ENCODE results near the gene ABCA12. TPM values are rescaled to one million over a fixed set of nuclear protein-coding genes. Genes with fewer than 3 reads are reported as not detected.

ABCA12 gene
- polyA plus RNA-seq (2012; ENCODE audit: insufficient read length, low read depth): not detected

GRCh38 chr2:215138479-215138878 lies at the start of gene ABCA12:
Gene ABCA12 (minus strand): TSS chr2:215138626. CDS start chr2:215138208, 418 bp downstream.
- no peak for TF ChIP-seq REST (IDR thresholded peaks at IDR 0.05; ENCODE audit: insufficient read depth in 1 of 2, low read depth in 2 of 2, low read length in 2 of 2)
- no peak for TF ChIP-seq POLR2AphosphoS5 (IDR thresholded peaks at IDR 0.05; ENCODE audit: low read depth, low read length)
- TF ChIP-seq FOXP2 (optimal IDR thresholded peaks at IDR 0.05; ENCODE audit: borderline replicate concordance, extremely low read depth, extremely low read length, insufficient read depth): no peak
- TF ChIP-seq TAF1 (IDR thresholded peaks at IDR 0.05; ENCODE audit: borderline replicate concordance, insufficient read depth, low read length): no peak
- no peak for TF ChIP-seq SIN3A (IDR thresholded peaks at IDR 0.05; ENCODE audit: borderline replicate concordance, insufficient read depth, low read length)

- no peak for TF ChIP-seq POLR2AphosphoS5 (IDR thresholded peaks at IDR 0.05; ENCODE audit: low read depth, low read length)
- TF ChIP-seq FOXP2 (optimal IDR thresholded peaks at IDR 0.05; ENCODE audit: borderline replicate concordance, extremely low read depth, extremely low read length, insufficient read depth): no peak
- no peak for TF ChIP-seq SIN3A (IDR thresholded peaks at IDR 0.05; ENCODE audit: borderline replicate concordance, insufficient read depth, low read length)
- no peak for TF ChIP-seq TAF1 (IDR thresholded peaks at IDR 0.05; ENCODE audit: borderline replicate concordance, insufficient read depth, low read length)
- TF ChIP-seq REST (IDR thresholded peaks at IDR 0.05; ENCODE audit: insufficient read depth in 1 of 2, low read depth in 2 of 2, low read length in 2 of 2): no peak
Measured at GRCh38 chr2:215188078-215188477, 49.7 kb upstream of the ABCA12 start.

- TF ChIP-seq FOXP2 (optimal IDR thresholded peaks at IDR 0.05; ENCODE audit: borderline replicate concordance, extremely low read depth, extremely low read length, insufficient read depth): no peak
- TF ChIP-seq POLR2AphosphoS5 (IDR thresholded peaks at IDR 0.05; ENCODE audit: low read depth, low read length): no peak
Measured at GRCh38 chr2:215186021-215186420, 47.6 kb upstream of the ABCA12 start.

GRCh38 chr2:215178121-215178520 lies 39.7 kb upstream of the ABCA12 start:
- TF ChIP-seq FOXP2 (optimal IDR thresholded peaks at IDR 0.05; ENCODE audit: borderline replicate concordance, extremely low read depth, extremely low read length, insufficient read depth) (no peak), TAF1 (IDR thresholded peaks at IDR 0.05; ENCODE audit: borderline replicate concordance, insufficient read depth, low read length) (no peak), REST (IDR thresholded peaks at IDR 0.05; ENCODE audit: insufficient read depth in 1 of 2, low read depth in 2 of 2, low read length in 2 of 2) (no peak), SIN3A (IDR thresholded peaks at IDR 0.05; ENCODE audit: borderline replicate concordance, insufficient read depth, low read length) (no peak)

GRCh38 chr2:215171796-215172195 lies 33.4 kb upstream of the ABCA12 start:
- TF ChIP-seq POLR2AphosphoS5 (IDR thresholded peaks at IDR 0.05; ENCODE audit: low read depth, low read length) (no peak), REST (IDR thresholded peaks at IDR 0.05; ENCODE audit: insufficient read depth in 1 of 2, low read depth in 2 of 2, low read length in 2 of 2) (no peak), FOXP2 (optimal IDR thresholded peaks at IDR 0.05; ENCODE audit: borderline replicate concordance, extremely low read depth, extremely low read length, insufficient read depth) (no peak), SIN3A (IDR thresholded peaks at IDR 0.05; ENCODE audit: borderline replicate concordance, insufficient read depth, low read length) (no peak), TAF1 (IDR thresholded peaks at IDR 0.05; ENCODE audit: borderline replicate concordance, insufficient read depth, low read length) (no peak)

Measured in PFSK-1 (cell line).